Measurements from ENCODE around the gene SPEM2. TPM values are rescaled to one million over a fixed set of nuclear protein-coding genes. Genes with fewer than 3 reads are reported as not detected.
"Not testable (repeated sequence)": the region's sequence is repeated elsewhere in the genome, so short reads cannot be mapped to it uniquely, and the experiment has no call there.

Gene SPEM2
- total and polyA plus RNA-seq, 7 donors: 0.03 TPM; not detected in 6

DNA sequence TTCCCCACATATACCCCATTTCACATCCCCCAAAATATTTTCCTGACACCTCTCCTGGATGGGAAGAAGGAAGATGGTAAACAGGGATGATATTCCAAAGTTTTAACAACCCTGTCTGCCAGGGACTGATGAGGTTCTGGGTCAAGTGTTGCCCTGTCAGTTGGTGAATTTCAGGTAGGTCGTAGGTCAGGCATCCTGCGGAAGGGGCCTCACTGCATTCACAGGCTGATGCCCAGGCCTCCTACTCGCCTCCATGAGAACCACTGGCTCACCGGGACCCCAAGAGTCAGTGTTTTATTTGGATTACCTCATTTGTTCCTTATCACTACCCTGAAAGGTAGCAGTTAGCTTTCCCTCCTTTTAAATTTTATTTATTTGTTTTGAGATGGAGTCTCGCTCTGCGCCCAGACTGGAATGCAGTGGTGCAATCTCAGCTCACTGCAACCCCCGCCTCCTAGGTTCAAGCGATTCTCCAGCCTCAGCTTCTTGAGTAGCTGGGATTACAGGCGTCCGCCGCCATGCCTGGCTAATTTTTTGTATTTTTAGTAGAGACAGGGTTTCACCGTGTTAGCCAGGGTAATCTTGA is 43.5 kb downstream of the SPEM2 start:
- DNase-seq: no peak
- intact Hi-C loops (cut with DNase I): no loop called here

DNA sequence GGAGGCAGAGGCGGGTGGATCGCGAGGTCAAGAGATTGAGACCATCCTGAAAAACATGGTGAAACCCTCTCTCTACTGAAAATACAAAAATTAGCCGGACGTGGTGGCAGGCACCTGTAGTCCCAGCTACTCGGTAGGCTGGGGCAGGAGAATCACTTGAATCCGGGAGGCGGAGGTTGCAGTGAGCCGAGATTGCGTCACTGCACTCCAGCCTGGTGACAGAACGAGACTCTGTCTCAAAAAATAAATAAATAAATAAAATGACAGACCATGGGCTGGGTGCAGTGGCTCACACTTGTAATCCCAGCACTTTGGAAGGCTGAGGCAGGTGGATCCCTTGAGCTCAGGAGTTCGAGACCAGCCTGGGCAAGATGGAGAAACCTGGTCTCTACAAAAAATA is 44.4 kb downstream of the SPEM2 start:
- intact Hi-C loops (cut with DNase I); DNase-seq; H3K4me3 ChIP-seq; H3K27me3 ChIP-seq (ENCODE audit: insufficient read depth in 3 of 3, low read length in 2 of 3); ATAC-seq; H3K9me3 ChIP-seq: not testable (repeated sequence)
- H3K36me3 ChIP-seq (ENCODE audit: insufficient read depth in 1 of 2, low read depth in 1 of 2): peaks cover 0 to 17% of the 10 kb centered on the region in 2 donors
- 91 to 92% (median 91%) methylated on average over 12 of the region's 12 CpGs for WGBS, 3 donors
- H3K4me1 ChIP-seq: peaks cover 43% of the 10 kb centered on the region
- peak overlapping the region; percentile 30 for H3K27ac ChIP-seq

More for the DNA sequence above, 43.5 kb downstream of the SPEM2 start:
- Histone ChIP-seq H3K4me1 (peaks cover 37% of the 10 kb centered on the region), H3K27me3 (ENCODE audit: insufficient read depth in 3 of 3, low read length in 2 of 3) (no peaks in the 10 kb centered on the region), H3K36me3 (ENCODE audit: insufficient read depth in 1 of 2, low read depth in 1 of 2) (peaks cover 0 to 24% of the 10 kb centered on the region in 2 donors), H3K9me3 (no peaks in the 10 kb centered on the region), H3K27ac (no peak overlapping the region), H3K4me3 (no peak overlapping the region)
- WGBS, 3 donors: 69 to 86% (median 76%) methylated on average over 12 of the region's 12 CpGs
- TF ChIP-seq, protein P1, sequence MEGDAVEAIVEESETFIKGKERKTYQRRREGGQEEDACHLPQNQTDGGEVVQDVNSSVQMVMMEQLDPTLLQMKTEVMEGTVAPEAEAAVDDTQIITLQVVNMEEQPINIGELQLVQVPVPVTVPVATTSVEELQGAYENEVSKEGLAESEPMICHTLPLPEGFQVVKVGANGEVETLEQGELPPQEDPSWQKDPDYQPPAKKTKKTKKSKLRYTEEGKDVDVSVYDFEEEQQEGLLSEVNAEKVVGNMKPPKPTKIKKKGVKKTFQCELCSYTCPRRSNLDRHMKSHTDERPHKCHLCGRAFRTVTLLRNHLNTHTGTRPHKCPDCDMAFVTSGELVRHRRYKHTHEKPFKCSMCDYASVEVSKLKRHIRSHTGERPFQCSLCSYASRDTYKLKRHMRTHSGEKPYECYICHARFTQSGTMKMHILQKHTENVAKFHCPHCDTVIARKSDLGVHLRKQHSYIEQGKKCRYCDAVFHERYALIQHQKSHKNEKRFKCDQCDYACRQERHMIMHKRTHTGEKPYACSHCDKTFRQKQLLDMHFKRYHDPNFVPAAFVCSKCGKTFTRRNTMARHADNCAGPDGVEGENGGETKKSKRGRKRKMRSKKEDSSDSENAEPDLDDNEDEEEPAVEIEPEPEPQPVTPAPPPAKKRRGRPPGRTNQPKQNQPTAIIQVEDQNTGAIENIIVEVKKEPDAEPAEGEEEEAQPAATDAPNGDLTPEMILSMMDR (IDR thresholded peaks at IDR 0.05): no peak
- no peak for ATAC-seq

DNA sequence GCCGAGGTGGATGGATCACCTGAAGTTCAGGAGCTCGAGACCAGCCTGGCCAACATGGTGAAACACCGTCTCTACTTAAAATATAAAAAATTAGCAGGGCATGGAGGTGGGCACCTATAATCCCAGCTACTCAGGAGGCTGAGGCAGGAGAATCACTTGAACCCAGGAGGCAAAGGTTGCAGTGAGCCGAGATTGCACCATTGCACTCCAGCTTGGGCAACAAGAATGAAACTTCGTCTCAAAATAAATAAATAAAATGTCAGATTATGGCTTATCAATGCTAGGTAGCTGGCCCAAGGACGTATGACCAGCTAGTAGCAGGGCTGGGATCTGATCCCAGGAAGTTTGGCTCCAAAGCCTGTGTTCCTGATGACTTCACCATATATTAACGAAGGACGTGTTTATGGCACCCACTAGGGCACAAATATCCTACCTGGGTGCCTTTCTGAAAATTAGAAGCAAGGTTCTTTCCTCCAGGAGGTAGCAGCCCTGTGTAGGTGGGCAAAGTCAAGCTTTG is 45.1 kb downstream of the SPEM2 start:
- Histone ChIP-seq H3K4me1 (peaks cover 50% of the 10 kb centered on the region), H3K27ac (peak overlapping the region; percentile 30), H3K36me3 (ENCODE audit: insufficient read depth in 1 of 2, low read depth in 1 of 2) (peaks cover 0 to 12% of the 10 kb centered on the region in 2 donors)
- WGBS, 3 donors: 56 to 73% (median 59%) methylated on average over 8 of the region's 8 CpGs
- H3K9me3 ChIP-seq; intact Hi-C loops (cut with DNase I); H3K27me3 ChIP-seq (ENCODE audit: insufficient read depth in 3 of 3, low read length in 2 of 3); ATAC-seq; DNase-seq; H3K4me3 ChIP-seq: not testable (repeated sequence)

DNA sequence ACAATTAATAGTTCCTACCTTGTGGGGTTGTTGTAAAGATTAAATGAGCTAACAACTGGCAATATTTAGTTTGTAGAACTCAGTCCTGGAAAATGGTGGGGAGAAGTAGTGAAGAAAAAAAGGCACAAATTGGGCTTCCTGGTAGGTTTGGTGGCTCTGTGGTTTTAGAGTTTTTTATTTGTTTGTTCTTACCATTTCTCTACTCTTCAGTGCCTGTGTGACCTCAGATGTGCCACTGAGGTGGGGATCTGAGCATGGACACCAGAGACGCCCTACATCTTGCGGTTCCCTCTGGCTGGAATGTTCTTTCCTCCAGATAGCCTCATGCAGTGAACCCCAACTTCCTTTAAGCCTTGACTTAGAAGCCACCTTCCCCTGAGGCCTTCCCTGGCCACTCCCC is 46.3 kb downstream of the SPEM2 start:
- Histone ChIP-seq H3K4me1 (peaks cover 54% of the 10 kb centered on the region), H3K36me3 (ENCODE audit: insufficient read depth in 1 of 2, low read depth in 1 of 2) (no peaks in the 10 kb centered on the region), H3K27me3 (ENCODE audit: insufficient read depth in 3 of 3, low read length in 2 of 3) (no peaks in the 10 kb centered on the region), H3K4me3 (no peak overlapping the region), H3K9me3 (no peaks in the 10 kb centered on the region), H3K27ac (peak overlapping the region; percentile 30)
- DNase-seq: no peak
- 75 to 84% (median 77%) methylated on average over 2 of the region's 2 CpGs for WGBS, 3 donors
- intact Hi-C loops (cut with DNase I): no loop called here
- TF ChIP-seq, protein P1 (IDR thresholded peaks at IDR 0.05): no peak
- no peak for ATAC-seq

DNA sequence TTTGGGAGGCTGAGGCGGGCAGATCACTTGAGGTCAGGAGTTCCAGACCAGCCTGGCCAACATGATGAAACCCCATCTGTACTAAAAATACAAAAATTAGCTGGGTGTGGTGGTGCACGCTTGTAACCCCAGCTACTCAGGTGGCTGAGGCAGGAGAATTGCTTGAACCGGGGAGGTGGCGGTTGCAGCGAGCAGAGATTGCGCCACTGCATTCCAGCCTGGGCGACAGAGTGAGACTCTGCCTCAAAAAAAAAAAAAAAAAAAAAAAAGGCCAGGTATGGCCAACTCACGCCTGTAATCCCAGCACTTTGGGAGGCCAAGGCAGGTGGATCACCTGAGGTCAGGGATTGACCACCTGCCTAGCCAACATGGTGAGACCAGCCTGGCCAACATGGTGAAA is 49.4 kb downstream of the SPEM2 start:
- H3K36me3 ChIP-seq (ENCODE audit: insufficient read depth in 1 of 2, low read depth in 1 of 2); intact Hi-C loops (cut with DNase I); H3K4me3 ChIP-seq; H3K9me3 ChIP-seq; DNase-seq; H3K27me3 ChIP-seq (ENCODE audit: insufficient read depth in 3 of 3, low read length in 2 of 3); ATAC-seq: not testable (repeated sequence)
- 47 to 73% (median 50%) methylated on average over 8 of the region's 8 CpGs for WGBS, 3 donors
- H3K4me1 ChIP-seq: peaks cover 59% of the 10 kb centered on the region
- peak overlapping the region; percentile 99 for H3K27ac ChIP-seq

- H3K4me3 ChIP-seq: peak overlapping the region; percentile 97
- peak; percentile 56 to 78 (median 70) for ATAC-seq
- peak; percentile 61 to 81 for DNase-seq
- peaks cover 58% of the 10 kb centered on the region for H3K4me1 ChIP-seq
- H3K36me3 ChIP-seq (ENCODE audit: insufficient read depth in 1 of 2, low read depth in 1 of 2): no peaks in the 10 kb centered on the region
- peak overlapping the region; percentile 99 for H3K27ac ChIP-seq
- intact Hi-C loops (cut with DNase I): no loop called here
- no peaks in the 10 kb centered on the region for H3K27me3 ChIP-seq (ENCODE audit: insufficient read depth in 3 of 3, low read length in 2 of 3)
- H3K9me3 ChIP-seq: no peaks in the 10 kb centered on the region
- TF ChIP-seq, protein P1 (IDR thresholded peaks at IDR 0.05): no peak
- WGBS, 3 donors: 34 to 41% (median 37%) methylated on average over 15 of the region's 15 CpGs
Measured at GRCh38 chr17:7475764-7476422, 50.5 kb downstream of the SPEM2 start.
